NOMO-1 treated with dmso at 0.1 percent for 144 hours (cell line): Measurements from ENCODE around the gene TDRD6.
"Not testable (repeated sequence)": the region's sequence is repeated elsewhere in the genome, so short reads cannot be mapped to it uniquely, and the experiment has no call there.

Experiments used
- DNase-seq: peaks from one replicate; lab custom pipeline; 2025; ENCODE audit not compliant: unreplicated experiment; lab: John Stamatoyannopoulos, UW

The TDRD6 gene

DNA sequence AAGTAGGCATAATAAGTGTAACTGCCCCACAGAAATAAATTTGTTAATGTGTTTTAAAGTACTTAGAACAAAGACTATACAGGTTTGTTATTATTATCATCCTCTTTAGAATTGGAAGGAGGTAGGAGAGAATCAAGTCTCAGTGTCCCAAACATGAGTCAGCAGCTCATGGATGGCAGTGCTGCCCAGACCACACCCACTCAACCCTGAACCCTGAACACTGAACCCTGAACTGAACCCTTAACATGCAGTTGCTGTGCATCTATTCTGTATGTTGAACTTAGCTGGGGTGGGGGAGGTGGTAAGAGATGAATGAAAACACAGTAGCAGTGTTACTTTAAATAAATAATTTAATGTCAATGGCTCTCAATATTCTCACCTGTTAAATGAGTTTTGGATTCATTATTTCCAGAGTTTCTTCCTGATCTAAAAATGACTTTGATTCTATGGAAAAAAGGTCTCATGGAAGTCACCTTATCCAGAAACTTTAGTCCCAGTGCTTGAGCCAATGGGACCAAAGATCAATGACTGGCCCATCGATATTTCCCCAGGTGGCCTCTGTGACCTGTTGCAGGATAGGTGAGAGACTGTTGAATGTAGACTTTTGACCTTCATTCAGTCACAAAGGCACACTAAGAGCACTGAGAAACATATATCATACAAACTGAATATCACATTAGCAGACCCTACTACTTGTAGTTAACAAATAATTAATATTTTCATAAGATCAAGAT, 55.9 kb downstream of the TDRD6 start:
- DNase-seq, result no peak

DNA sequence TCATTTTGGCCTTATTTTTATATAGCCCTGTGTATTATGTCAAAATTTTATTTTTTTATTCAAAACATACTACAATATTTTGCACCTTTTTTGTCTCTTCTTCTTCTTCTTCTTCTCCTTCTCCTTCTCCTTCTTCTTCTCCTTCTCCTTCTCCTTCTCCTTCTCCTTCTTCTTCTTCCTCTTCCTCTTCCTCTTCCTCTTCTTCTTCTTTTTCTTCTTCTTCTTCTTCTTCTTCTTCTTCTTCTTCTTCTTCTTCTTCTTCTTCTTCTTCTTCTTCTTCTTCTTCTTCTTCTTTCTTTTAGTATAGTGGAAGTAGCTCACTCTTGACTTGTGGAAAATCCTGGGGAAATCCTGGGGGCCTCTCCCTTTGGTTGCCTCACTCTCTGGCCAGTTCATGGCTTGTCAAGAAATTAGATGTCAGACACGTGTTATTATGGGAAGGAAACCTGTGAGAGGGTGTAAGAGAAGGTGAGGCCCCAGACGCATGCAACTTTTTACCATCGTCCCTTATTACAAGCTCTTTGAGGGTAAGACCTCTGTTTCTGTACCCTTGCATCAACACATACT, 56.6 kb downstream of the TDRD6 start:
- not testable (repeated sequence) for DNase-seq

DNA sequence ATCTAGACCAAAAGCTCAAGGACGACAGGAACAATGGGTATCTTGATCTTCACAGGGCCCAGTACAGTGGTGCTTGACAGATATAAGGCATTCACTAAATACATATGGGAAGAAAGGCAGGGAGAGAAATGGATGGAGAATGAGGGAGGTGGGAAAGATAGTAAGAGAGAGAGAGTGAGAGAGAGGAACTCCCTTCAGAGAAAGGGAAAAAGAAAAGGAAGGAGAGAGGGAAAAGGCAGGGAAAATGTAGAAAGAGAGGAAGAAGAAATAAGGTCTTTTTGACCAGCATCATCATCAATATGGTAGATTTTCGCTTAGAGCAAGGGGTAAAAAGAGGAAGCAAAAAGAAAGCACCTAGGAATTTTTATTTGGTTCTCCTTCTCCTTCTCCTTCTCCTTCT, 58.3 kb downstream of the TDRD6 start:
- no peak for DNase-seq

DNA sequence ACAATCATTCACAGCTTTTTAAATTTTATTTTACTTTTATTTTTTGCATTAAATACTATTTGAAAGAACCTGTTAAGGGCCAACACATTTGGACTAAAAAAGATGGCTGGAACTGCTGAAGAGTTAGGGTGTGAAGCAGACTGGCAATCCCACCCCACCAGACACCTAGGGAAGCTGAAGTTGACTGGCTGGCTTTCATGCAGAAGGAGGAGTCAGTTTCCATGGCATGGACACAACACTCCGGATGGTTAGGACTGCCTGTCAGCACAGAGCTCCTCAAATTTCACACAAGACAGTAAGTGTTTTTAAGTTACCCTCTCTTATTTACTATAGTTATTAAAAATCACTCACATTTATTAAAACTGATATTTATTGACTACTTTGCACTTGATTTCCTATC, 59.0 kb downstream of the TDRD6 start, which contains the start of gene ANKRD66:
Gene ANKRD66 (plus strand): TSS at position 238 of the 400 bp plus-strand sequence. CDS start 5,016 bp downstream, outside the sequence.
- no peak for DNase-seq

DNA sequence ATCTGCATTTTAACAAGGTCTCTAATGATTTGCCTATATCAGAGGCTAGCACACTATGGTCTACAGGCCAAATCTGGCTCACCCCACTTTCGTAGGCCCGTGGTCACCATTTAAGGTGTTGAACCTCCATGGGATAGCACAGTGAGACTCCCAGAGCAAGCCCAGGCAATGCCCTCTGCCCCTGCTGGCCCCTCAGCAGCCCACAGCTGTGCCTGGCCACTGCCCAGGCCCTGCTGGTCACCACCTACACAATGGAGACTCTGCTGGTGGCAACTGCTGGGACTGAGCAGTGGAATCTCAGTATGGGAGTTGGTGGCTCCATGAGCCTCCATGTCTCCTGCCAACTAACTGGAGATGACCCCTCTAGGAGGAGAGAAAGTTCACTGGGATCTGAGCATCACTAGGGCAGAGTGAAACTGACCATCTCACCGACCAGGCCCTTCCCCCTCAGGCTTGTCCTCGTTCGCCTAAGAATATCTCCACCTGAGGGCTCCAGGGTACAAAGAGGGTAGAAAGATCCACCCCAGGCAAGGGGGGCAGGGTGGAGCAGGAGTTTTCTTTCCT, 61.3 kb downstream of the TDRD6 start:
- no peak for DNase-seq

DNA sequence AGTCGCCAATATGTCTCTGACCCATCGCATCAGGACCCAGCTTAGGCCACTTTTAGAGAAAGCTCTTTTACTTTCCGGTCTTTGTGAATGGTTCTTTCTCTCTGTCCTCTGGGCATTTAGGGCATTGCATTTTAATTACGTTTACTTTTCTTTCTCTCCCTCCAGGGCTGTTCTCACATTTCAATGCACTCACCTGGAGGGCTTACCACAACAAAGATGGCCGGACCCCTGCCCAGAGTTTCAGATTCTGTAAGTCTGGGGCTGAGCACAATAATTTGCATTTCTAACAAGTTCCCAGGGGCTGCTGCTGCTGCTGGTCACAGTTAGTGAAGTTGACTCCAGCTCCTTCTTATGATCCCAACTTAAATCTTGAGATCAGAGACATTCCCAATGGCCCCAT, 62.0 kb downstream of the TDRD6 start:
- DNase-seq, result no peak

DNA sequence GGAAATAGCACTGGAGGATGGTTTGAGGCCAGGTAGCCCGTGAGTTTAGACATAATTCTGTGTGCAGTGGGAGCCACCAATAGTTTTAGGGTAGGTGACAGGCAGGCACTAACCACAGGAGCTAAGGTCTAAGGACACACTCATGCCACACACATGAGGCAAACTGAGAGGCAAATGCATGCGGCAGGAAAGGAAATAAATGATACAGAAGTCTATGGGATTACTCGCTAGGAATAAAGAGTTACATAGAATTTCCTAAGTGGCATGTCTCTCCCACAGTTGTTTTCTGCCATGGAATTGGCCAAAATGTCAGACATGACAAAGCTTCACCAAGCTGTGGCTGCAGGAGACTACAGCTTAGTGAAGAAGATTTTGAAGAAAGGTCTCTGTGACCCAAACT, 64.0 kb downstream of the TDRD6 start:
- DNase-seq, result no peak
